GM18868 (cell line): ENCODE measurements around the gene KLK5.

Experiments
- ATAC-seq: cut with Tn5 transposase; IDR thresholded peaks from one replicate; pipeline ENCODE4 v1.9.1; 2021; ENCODE audit warnings: mild to moderate bottlenecking, moderate library complexity; ENCODE audit not compliant: unreplicated experiment

KLK5 gene

GRCh38 chr19:50969413-50969760 lies 16.5 kb upstream of the KLK5 start, which contains the start of gene KLK6:
TSS of gene KLK6 (minus strand) at chr19:50969591. CDS start at chr19:50968104, 1,487 bp downstream.
- ATAC-seq = no peak

GRCh38 chr19:50968716-50969412 lies 16.0 kb upstream of the KLK5 start:
- ATAC-seq = no peak

DNA sequence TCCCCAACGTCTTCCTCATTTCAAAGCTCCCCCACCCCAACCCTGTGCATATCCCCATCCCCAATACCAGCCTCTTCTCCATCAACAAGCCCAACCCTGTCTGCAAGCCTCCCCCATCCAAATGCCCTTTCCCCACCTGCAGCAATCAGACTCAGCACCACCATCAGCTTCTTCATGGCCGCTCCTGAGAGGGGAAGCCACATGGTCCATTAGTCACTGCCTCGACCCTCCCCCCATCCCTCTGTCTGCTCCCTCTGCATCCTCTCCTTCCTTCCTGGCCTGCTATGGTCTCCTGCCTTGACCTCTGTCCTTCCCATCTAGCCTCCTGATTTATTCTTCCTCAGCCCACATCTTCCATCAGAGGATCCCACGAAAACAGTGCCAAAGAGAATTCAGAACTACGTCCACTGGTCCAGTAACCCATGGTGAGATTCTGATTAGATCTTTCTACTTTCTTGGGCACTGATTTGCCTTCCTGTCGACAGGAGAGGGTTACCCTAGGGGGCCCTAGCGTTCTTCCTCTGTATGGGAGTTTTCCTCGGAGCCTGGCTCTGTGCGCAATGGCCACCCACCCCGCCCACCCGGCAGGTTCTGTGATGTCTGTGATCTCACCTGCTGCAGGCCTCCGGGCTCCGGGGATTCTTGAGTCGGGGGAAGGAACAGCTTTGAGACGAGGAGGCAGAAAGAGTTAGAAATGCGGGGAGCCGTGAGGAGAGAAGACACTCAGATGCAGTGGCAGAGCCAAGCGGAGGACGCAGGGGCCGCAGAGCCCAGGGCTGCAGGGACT lies 15.3 kb upstream of the KLK5 start:
- no peak for ATAC-seq

GRCh38 chr19:50964266-50964665 lies 11.4 kb upstream of the KLK5 start:
- no peak for ATAC-seq

DNA sequence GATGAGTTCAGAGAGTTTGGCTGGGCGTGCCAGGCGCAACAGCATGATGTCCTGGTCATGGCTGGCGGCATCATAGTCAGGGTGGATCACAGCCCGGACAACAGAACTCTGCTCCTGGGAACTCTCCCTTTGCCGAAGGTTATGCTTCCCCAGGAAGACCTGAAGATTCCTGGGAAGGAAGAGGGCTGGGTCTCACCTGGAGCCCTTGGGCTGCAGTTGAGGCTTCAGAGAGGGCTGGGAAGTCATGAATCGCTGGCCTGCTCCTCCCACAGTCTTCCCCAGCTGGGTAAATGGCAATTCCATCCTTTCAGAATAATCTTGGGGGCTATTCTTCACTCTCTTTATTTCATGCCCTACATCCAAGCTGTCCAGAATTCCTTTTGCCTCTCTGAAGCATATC lies 10.5 kb upstream of the KLK5 start:
- ATAC-seq = no peak

- no peak for ATAC-seq
Observed at GRCh38 chr19:50962245-50962644, 9.4 kb upstream of the KLK5 start.

GRCh38 chr19:50959731-50960500 lies 7.1 kb upstream of the KLK5 start:
- no peak for ATAC-seq

DNA sequence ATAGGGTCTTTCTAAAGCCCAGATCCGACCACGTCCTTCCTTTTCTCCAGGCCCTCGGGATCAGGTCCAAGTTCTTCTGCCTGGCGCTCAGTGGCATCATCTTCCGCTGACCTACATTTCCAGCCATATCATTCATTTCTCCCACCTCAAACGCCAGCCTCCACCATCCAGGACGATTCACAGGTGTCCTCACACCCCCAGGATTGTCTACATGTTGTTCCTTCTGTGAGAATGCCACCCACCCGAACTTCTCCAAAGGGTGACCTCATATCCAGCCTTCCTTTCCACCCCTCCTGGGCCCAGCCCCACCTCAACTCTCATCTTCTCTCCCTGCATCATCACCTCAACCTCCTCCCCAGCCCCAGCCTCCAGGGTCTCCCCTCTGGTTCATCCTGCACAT lies 4.7 kb upstream of the KLK5 start:
- no peak for ATAC-seq

GRCh38 chr19:50949861-50950260 lies 3.0 kb downstream of the KLK5 start:
- ATAC-seq = no peak

- ATAC-seq = no peak
Observed at GRCh38 chr19:50947123-50947522, 5.7 kb downstream of the KLK5 start.

DNA sequence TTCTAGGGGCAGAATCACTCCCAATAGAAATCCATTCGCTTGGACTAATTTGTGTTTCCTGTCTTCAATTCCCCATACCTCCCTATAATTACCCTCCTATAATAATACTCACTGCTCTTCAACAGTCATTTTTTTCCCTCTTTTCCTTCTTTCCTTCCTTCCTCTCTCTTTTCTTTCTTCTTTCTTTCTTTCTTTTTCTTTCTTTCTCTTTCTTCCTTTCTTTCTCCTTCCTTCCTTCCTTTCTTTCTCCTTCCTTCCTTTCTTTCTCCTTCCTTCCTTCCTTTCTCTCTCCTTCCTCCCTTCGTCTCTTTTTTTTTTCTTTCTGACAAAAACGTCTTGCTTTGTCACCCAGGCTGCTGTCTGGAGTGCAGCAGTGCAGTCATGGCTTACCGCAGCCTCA lies 8.0 kb downstream of the KLK5 start:
- ATAC-seq = no peak

GRCh38 chr19:50943074-50943828 lies 9.6 kb downstream of the KLK5 start:
- no peak for ATAC-seq

GRCh38 chr19:50939596-50939995 lies 13.2 kb downstream of the KLK5 start:
- no peak for ATAC-seq

- no peak for ATAC-seq
Observed at GRCh38 chr19:50933640-50934039, 19.2 kb downstream of the KLK5 start.

GRCh38 chr19:50932690-50933083 lies 20.2 kb downstream of the KLK5 start:
- ATAC-seq = no peak

DNA sequence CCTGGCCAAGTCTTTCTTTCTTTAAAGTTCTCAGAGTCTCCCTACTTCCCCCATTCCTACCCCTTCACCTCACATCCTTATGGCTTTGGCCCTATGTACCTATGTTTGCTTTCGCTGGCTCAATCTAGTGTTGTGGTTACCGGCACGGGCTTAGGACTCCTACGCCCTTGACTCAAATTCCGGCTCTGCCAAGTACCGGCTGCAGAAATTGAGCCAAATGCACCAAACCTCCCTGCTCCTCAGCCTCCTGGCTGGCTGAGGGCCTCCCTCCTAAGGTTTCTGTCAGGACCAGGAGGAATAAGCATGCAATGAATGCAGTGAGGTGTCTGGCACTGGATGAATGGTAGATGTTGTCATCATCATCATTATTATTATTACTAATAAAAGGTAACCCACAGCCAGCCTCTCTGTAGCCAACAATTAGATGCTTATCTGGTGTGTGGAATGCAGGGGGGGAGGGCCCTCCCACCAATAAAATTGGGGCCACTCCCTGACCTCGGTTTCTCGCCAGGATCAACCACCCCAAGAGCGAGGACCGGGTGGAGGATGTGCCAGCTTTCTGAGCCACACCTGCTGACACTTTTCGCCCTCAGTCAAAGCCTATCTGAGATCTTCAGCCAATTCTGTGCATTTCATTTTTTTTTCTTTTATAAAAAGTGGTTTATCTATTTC lies 20.7 kb downstream of the KLK5 start:
- no peak for ATAC-seq

DNA sequence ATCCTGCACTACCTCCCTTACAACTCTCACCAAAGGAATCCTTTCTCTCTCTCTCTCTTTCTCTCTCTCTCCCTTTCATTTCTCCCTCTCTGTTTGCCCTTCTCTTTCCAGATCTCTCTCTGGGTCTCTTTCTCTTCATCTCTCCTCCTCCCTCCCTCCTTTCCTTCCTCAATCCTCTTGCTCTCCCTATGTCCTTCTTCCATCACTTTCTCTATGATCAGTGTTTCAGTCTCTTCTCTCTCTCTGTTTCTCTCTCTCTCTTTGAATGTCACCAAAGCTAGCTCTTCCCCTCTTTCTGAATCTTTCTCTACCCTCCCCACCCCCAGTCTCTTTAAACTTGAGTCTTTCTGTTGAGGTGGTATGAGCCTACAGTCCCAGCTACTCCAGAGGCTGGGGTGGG lies 21.8 kb downstream of the KLK5 start:
- ATAC-seq = no peak

GRCh38 chr19:50928831-50929230 lies 24.0 kb downstream of the KLK5 start:
- ATAC-seq = no peak

DNA sequence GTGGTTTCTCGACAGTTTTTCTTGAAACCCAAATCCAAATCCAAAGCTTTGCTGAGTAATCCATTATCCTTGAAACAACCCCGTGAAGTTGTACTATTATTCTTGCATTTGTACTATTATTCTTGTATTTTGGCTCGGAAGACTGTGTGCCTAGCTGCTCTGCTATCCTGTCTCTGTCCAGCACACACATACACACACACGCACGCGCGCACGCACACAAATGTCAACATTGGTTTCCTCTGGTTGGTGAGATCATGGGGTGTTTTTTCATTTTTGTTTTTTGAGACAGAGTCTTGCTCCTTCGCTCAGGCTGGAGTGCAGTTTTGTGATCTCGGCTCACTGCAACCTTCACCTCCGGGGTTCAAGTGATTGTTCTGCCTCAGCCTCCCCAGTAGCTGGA lies 26.7 kb downstream of the KLK5 start:
- no peak for ATAC-seq

GRCh38 chr19:50925734-50926133 lies 27.1 kb downstream of the KLK5 start:
- ATAC-seq = no peak

DNA sequence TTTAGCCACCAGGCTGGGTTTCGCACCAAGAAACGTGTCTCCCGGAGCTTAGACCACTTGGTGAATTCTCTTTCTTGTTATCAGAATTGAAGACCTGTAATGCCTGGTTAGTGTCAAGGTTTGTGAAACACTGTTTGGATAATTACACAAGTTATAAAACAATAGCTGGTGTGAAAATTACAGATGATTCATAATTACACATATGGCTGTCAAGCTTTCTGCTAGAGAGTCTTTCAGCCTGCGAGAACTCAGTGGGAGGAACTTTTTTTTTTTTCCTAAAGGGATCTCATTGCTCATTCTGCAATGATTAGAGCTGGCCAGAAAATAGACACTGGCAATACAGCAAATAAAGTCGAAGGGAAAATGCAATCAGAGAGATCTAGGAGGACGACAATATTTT lies 28.3 kb downstream of the KLK5 start:
- ATAC-seq = no peak
